IPS-20b (cell line): ENCODE data around the gene FHAD1.
"Not testable (repeated sequence)": the region's sequence is repeated elsewhere in the genome, so short reads cannot be mapped to it uniquely, and the experiment has no call there.

Source experiments
- H3K27ac ChIP-seq: one replicate; pipeline ENCODE4 v1.5.1; 2013; ENCODE audit warnings: low read length
- H3K27me3 ChIP-seq: 2 replicates; pipeline ENCODE4 v1.6.1; 2013; ENCODE audit warnings: mild to moderate bottlenecking, low read length, inconsistent platforms; ENCODE audit not compliant: insufficient read depth
- H3K36me3 ChIP-seq: 2 replicates; pipeline ENCODE4 v1.6.1; 2013; ENCODE audit warnings: low read depth, mild to moderate bottlenecking, inconsistent platforms, low read length, moderate library complexity; ENCODE audit not compliant: insufficient read depth
- H3K4me1 ChIP-seq: 2 replicates; pipeline ENCODE4 v1.6.1; 2013; ENCODE audit warnings: mild to moderate bottlenecking, control low read depth, inconsistent platforms, low read length, moderate library complexity; ENCODE audit not compliant: insufficient read depth
- H3K4me3 ChIP-seq: 2 replicates; pipeline ENCODE4 v1.5.1; 2013; ENCODE audit warnings: mild to moderate bottlenecking, low read length, inconsistent platforms
- H3K9ac ChIP-seq: 2 replicates; pipeline ENCODE4 v1.6.1; 2013; ENCODE audit warnings: low read depth, mild to moderate bottlenecking, inconsistent platforms, low read length, moderate library complexity
- H3K9me3 ChIP-seq: 2 replicates; pipeline ENCODE4 v1.6.1; 2013; ENCODE audit warnings: mild to moderate bottlenecking, low read depth, low read length, inconsistent platforms; ENCODE audit not compliant: insufficient read depth

FHAD1 gene

DNA sequence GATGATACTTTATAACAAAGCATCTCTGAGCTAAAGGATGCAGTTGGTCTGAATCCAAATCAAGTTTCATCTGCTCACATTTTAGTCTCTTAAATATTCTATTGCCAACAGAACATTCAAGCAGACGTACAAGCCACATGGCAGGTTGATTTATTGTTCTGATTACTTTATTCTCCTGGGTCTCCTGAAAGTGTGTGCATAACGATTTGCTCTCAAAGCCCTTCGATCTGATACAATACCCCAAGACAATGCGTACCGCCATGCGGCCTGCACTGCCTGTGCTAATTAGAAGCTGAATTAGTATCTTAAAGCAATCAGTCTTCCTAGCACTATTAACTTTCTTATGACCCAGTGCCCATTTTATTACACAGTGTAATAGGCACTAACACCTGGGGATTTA, 56.9 kb downstream of the FHAD1 start:
- Histone ChIP-seq H3K36me3 (no peaks in the 10 kb centered on the region), H3K9ac (no peak overlapping the region), H3K27ac (no peak overlapping the region), H3K4me1 (no peaks in the 10 kb centered on the region), H3K9me3 (peaks cover 13% of the 10 kb centered on the region), H3K27me3 (no peaks in the 10 kb centered on the region), H3K4me3 (no peak overlapping the region)

DNA sequence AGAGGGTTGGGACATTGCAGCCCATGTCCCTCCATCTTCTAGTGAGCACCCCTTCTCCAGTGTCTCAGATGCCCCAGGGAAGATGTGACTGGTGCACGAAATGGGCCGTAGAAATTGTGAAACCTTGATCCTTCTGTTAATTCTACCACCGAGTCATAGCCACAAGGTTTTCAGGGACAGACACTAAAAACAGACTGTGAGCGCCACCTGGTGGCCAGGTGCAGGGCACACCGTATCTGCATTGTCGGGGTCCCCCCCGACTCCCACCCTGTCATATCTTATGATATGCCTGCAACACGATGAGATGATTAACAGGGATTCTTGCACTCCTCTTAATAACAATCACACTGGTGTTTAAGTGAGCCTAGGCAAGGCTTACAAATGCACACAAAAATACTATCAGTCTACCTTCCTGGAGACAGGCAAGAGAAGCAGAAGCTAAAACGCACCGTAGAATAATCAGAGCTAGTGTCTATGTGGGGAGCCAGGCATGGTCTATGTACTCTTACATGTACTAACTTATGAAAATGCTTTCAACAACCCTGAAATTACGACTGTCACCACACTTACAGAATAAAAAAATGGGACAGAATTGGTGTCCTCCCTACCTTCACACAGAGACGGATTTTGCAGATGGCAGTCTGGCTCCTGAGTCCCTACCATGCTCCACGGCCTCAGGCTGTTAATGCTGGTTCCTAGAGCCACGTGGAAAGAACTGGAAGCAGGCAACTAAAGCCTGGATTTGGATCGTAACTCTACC, 57.9 kb downstream of the FHAD1 start:
- H3K27ac ChIP-seq, result no peak overlapping the region
- H3K9ac ChIP-seq, result no peak overlapping the region
- no peak overlapping the region for H3K4me3 ChIP-seq

DNA sequence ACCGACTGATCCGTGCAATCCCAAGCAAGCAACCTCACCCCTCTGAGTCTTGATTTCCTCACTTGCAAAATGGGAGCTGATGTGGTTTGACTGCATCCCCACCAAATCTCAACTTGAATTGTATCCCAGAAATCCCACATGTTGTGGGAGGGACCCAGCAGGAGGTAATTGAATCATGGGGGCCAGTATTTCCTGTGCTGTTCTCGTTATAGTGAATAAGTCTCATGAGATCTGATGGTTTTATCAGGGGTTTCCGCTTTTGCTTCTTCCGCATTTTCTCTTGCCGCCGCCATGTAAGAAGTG, 58.4 kb downstream of the FHAD1 start:
- H3K4me3 ChIP-seq, result no peak overlapping the region
- no peak overlapping the region for H3K27ac ChIP-seq
- no peak overlapping the region for H3K9ac ChIP-seq
- no peaks in the 10 kb centered on the region for H3K27me3 ChIP-seq
- no peaks in the 10 kb centered on the region for H3K36me3 ChIP-seq
- H3K4me1 ChIP-seq, result no peaks in the 10 kb centered on the region
- H3K9me3 ChIP-seq, result peaks cover 13% of the 10 kb centered on the region

More for the DNA sequence above, 57.9 kb downstream of the FHAD1 start:
- Histone ChIP-seq H3K27me3 (no peaks in the 10 kb centered on the region), H3K36me3 (no peaks in the 10 kb centered on the region), H3K9me3 (peaks cover 13% of the 10 kb centered on the region), H3K4me1 (no peaks in the 10 kb centered on the region)

DNA sequence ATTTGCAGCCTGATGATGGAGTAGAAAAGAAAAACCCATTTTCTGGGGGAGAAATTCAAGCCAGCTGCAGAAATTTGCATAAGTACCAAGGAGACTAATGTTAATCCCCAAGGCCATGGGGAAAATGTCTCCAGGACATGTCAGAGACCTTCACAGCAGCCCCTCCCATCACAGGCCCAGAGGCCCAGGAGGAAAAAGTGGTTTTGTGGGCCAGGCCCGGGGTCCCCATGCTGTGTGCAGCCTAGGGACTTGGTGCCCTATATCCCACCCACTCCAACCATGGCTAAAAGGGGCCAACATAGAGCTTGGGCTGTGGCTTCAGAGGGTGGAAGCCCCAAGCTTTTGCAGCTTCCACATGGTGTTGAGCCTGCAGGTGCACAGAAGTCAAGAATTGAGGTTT, 59.3 kb downstream of the FHAD1 start:
- peaks cover 13% of the 10 kb centered on the region for H3K9me3 ChIP-seq
- H3K27me3 ChIP-seq, H3K4me3 ChIP-seq, H3K9ac ChIP-seq, H3K27ac ChIP-seq, H3K4me1 ChIP-seq, H3K36me3 ChIP-seq: not testable (repeated sequence)

DNA sequence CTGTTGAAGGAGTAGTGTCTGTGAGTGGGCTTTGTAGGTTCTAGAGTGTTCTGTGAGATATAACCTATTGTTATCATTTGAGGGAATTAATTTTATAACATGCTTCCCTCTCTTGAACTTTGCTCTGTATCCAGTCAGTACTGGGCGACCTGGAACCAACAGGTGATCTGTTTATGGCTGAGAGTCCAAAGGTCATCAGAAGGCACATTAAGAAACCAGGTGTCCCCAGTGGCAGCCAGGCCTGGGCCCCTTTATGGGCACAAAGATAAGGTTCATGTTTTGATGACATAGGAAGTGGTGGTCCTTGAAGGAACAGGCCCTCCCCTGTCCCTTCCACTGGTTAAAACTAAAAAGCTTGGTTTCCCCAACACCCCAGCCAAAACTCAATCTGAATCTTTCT, 61.1 kb downstream of the FHAD1 start:
- Histone ChIP-seq H3K36me3 (no peaks in the 10 kb centered on the region), H3K4me3 (no peak overlapping the region), H3K27ac (no peak overlapping the region), H3K9ac (no peak overlapping the region), H3K4me1 (no peaks in the 10 kb centered on the region), H3K9me3 (peaks cover 13% of the 10 kb centered on the region), H3K27me3 (no peaks in the 10 kb centered on the region)

DNA sequence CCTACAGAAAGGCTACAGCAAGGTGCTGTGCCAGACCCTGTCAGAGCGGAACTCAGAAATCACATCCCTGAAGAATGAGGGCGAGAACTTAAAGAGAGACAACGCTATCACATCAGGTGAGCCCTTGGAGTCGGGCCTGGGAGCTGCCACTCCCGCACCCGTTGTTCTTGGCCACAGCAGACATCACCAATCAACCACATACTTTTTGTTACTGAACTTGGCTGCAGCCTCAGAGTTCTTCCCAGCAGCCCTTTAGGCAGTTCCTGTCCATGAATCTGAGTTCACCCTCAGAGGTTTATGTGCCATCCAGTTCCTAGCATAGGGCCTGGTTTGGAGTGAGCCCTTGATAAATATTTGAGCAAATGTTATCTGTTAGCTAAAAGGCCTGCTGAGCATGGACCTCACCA, 61.6 kb downstream of the FHAD1 start:
- no peak overlapping the region for H3K4me3 ChIP-seq
- no peaks in the 10 kb centered on the region for H3K36me3 ChIP-seq
- H3K27ac ChIP-seq, result no peak overlapping the region
- H3K27me3 ChIP-seq, result no peaks in the 10 kb centered on the region
- no peaks in the 10 kb centered on the region for H3K4me1 ChIP-seq
- peaks cover 13% of the 10 kb centered on the region for H3K9me3 ChIP-seq
- H3K9ac ChIP-seq, result no peak overlapping the region

DNA sequence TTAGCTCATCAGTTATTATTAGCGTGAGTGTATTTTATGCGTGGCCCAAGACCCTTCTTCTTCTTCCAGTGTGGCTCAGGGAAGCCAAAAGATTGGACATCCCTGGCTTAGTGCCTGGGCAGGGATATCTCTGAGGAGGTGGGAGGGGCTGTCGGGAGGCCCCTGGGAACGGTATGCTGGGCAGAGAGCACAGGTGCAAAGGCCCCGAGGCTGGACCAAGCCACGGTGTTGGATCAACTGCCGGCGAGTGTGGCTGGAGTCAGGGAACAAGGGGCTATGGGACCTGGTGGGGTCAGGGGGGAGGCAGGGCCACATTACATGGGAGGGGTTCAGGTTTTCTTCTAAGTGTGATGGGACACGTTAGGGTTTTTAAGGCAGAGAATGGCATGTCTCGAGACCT, 62.7 kb downstream of the FHAD1 start:
- no peaks in the 10 kb centered on the region for H3K27me3 ChIP-seq

DNA sequence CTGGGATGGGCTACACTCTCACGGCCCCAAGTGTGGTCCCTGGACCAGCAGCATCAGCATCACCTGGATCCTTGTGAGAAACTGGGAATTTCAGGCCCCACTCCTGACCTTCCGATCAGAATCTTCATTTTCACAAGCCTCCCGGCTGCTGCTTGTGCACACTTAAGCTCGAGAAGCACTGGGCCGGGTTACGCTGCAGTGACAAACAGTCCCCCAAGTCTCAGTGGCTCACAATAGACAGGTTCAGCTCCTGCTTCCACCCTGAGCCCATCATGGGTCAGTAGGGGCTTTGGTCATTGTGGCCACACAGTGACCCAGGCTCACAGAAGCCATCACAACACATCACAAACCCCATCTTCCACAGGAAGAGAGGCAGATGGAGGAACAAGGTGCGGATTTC, 63.5 kb downstream of the FHAD1 start:
- Histone ChIP-seq H3K36me3 (no peaks in the 10 kb centered on the region), H3K27me3 (no peaks in the 10 kb centered on the region), H3K27ac (no peak overlapping the region), H3K9ac (no peak overlapping the region), H3K4me1 (no peaks in the 10 kb centered on the region), H3K4me3 (no peak overlapping the region), H3K9me3 (peaks cover 9% of the 10 kb centered on the region)

More for the DNA sequence above, 62.7 kb downstream of the FHAD1 start:
- peaks cover 13% of the 10 kb centered on the region for H3K9me3 ChIP-seq
- H3K9ac ChIP-seq, result no peak overlapping the region
- no peaks in the 10 kb centered on the region for H3K4me1 ChIP-seq
- no peak overlapping the region for H3K27ac ChIP-seq
- no peak overlapping the region for H3K4me3 ChIP-seq
- no peaks in the 10 kb centered on the region for H3K36me3 ChIP-seq

DNA sequence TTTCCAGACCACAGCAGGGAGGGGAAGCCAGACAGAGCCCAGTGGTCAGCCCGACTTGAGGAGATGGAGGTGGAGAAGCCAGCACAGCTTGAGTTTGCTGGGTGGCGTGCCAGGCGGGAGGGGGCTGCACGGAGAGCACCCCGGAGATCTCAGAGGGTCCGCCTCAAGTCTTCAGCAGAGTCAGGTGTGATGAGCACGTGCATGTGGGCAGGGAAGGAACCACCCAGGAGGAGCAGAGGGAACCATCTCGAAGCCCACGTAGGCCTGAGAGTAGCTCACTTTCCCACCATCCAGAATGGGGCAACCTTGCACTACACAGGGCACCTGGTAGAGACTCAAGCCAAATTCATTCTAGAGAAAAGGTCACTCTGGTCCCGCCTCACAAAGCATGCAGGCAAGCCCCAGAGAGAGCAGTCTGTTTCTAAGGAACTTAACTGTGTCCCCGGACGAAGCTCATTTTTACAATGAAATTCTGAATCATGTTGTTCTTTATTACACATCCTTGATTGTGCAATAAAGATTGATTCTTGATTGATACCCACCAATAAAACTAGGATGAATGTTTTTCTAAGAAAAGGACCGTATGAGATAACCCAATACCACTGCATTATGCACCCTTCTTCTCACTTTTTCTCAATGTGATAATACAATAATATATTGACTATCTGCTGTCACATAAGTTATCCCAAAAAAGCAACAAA, 64.2 kb downstream of the FHAD1 start:
- H3K36me3 ChIP-seq, result no peaks in the 10 kb centered on the region
- no peak overlapping the region for H3K27ac ChIP-seq
- peaks cover 7% of the 10 kb centered on the region; the same call in 1 of the 2 replicates for H3K9me3 ChIP-seq
- no peaks in the 10 kb centered on the region for H3K27me3 ChIP-seq
- H3K4me3 ChIP-seq, result no peak overlapping the region
- peaks cover 3% of the 10 kb centered on the region; the same call in 1 of the 2 replicates for H3K4me1 ChIP-seq
- H3K9ac ChIP-seq, result no peak overlapping the region

DNA sequence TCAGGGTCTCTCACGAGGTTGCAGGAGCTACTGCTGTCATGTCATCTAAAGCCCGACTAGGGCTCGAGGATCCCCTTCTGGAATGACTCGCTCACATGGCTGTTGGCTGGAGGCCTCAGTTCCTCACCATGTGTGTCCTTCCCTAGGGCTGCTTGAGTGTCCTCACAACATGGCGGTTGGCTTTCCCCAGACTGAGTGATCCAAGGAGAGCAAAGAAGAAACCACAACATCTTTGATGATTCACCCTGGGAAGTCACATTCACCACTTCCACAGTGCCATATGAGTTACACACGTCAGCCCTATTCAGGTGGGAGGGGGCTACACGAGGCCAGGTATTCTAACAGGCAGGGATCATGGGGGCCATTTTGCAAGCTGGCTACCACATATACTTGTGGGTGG, 64.9 kb downstream of the FHAD1 start:
- Histone ChIP-seq H3K36me3 (no peaks in the 10 kb centered on the region), H3K27me3 (no peaks in the 10 kb centered on the region), H3K9ac (no peak overlapping the region), H3K9me3 (peaks cover 1% of the 10 kb centered on the region; the same call in 1 of the 2 replicates), H3K4me3 (no peak overlapping the region), H3K4me1 (peaks cover 3% of the 10 kb centered on the region; the same call in 1 of the 2 replicates), H3K27ac (no peak overlapping the region)

DNA sequence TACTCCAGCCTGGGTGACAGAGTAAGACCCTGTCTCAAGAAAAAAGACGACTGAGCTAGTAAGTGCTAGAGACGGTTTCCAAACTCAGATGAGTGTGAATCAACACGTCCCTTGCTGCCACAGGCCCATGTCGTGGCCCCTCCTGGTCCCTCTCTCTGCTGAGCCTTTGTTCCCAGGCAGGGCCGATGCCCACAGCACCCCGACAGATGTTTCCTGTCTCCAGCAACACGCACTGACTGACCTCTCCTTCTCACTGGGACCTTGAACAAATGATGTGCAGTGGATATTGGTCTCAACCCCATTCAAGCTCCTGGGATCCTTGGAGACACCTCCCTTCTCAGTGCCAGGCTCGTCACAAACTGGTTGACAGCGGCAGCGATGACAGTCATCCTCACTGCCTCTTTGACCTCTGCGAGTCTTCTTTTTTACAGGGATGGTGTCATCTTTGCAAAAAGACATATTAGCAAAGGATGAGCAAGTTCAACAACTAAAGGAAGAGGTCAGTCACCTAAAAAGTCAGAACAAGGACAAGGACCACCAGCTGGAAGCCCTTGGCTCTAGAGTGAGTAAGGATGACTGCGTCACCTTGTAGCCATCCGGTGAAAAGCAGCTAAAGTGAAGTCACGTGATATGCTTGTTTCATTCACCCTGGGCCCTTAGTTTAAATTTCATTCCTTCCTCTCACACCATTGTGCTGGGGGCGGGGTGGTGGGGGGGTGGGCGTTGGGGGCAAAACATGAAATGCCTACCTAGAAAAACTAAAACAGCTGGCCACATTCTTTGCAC, 65.8 kb downstream of the FHAD1 start:
- no peaks in the 10 kb centered on the region for H3K9me3 ChIP-seq
- no peak overlapping the region for H3K27ac ChIP-seq
- no peak overlapping the region for H3K4me3 ChIP-seq
- no peaks in the 10 kb centered on the region for H3K36me3 ChIP-seq
- H3K9ac ChIP-seq, result no peak overlapping the region
- no peaks in the 10 kb centered on the region for H3K27me3 ChIP-seq
- H3K4me1 ChIP-seq, result peaks cover 3% of the 10 kb centered on the region; the same call in 1 of the 2 replicates
